ENCODE results near the gene UIMC1.
"Not testable (repeated sequence)": the region's sequence is repeated elsewhere in the genome, so short reads cannot be mapped to it uniquely, and the experiment has no call there.

The UIMC1 gene

DNA sequence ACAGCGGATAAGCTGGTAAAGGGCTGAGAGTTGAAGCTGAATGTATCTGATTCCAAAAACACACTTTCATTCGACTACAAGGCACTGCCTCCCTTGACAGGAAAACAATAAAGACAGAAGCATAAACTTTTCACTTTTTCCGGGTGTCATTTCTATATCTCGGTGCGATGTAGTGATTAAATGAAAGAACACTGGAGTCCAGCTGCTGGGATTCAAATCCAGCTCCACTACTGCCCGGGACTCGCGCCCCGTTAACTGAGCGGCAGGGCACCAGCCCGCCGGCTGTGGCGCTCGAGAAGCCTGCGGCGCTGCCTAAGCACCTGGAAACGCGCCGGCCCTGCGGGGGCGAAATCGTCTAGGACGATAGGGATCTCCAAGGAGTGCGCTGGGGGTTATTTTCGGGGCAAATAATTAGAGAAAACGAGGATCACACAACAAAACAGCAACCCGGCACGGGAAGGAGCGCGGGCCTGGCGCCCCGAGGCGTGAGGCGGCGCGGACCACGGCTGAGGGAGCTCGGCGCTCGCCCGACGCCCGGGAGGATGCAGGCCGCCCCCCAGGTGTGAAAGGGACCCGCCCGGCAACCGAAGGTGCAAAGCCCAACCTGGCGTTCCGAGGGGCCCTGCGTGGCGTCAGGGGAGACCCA lies 837 bp downstream of the UIMC1 start:
- peak; percentile 68 for DNase-seq

DNA sequence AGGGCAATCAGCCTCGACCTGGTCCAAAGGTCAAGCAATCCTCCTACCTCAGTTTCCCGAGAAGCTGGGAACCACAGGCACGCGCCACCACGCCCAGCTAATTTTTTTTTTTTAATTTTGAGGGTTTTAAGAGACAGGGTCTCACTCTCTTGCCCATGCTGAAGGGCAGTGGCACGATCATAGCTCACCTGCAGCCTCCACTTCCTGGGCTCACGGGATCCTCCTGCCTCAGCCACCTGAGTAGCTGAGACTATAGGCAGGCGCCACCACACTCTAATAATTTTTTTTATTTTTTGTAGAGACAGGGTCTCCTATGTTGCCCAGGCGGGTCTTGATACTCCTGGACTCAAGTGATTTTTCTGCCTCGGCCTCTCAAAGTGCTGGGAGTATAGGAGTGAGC lies 1.6 kb downstream of the UIMC1 start:
- DNase-seq = no peak

DNA sequence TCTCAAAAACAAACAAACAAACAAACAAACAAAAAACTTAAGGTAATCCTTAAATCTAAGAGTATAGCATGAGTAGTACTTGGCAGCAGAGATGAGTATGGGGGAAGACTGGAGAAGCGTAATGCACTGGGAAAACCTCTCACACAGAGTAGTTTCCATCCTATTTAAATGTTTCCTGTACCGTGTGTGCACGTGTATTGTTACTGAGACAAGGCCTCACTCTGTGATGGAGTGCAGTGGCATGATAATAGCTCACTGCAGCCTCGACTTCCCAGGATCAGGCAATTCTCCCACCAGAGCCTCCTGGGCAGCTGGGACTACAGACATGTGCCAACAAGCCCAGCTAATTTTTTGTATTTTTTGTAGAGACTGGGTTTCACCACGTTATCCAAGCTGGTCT lies 2.9 kb downstream of the UIMC1 start:
- DNase-seq = no peak

DNA sequence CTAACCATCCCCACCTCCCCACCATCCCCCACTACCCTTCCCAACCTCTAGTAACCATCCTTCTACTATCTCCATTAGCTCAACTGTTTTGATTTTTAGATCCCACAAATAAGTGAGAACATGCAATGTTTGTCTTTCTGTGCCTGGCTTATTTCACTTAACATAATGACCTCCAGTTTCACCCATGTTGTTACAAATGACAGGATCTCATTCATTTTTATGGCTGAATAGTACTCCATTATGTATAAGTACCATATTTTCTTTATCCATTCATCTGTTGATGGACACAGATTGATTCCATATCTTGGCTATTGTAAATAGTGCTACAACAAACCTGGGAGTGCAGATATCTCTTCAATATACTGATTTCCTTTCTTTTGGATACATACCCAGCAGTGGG lies 7.1 kb downstream of the UIMC1 start:
- DNase-seq = not testable (repeated sequence)

DNA sequence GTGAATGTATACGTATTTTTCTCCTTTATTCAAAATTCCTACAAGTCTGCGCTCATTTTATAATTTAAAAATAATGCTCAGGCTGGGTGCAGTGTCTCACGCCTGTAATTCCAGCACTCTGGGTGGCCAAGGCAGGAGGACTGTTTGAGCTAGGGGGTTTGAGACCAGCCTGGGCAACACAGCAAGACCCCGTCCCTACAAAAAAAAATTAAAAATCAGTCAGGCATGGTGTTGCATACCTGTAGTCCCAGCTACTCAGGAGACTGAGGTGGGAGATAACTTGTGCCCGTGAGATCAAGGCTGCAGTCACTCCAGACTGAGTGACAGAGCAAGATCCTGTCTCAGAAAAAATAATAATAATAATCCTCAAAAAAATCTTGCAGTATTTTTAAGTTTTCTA lies 7.8 kb downstream of the UIMC1 start:
- DNase-seq = no peak

DNA sequence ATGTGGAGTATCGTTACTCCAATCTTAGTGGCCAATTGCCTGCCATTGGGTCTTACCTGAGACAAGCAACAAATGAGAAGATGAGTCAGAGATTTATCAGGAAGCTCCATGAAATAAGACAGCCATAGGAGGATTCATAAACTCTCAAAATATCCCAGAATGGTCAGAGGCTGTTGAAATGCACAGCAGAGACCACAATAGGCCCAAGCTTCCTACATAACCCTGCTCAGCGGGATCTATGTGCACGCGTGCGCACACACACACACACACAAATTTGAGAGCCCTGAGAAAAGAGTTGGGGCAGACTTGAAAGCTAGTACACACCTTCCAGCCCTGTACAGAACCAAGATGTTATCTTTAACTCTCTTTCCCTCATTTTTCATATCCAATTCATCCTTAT lies 9.8 kb downstream of the UIMC1 start:
- no peak for DNase-seq

DNA sequence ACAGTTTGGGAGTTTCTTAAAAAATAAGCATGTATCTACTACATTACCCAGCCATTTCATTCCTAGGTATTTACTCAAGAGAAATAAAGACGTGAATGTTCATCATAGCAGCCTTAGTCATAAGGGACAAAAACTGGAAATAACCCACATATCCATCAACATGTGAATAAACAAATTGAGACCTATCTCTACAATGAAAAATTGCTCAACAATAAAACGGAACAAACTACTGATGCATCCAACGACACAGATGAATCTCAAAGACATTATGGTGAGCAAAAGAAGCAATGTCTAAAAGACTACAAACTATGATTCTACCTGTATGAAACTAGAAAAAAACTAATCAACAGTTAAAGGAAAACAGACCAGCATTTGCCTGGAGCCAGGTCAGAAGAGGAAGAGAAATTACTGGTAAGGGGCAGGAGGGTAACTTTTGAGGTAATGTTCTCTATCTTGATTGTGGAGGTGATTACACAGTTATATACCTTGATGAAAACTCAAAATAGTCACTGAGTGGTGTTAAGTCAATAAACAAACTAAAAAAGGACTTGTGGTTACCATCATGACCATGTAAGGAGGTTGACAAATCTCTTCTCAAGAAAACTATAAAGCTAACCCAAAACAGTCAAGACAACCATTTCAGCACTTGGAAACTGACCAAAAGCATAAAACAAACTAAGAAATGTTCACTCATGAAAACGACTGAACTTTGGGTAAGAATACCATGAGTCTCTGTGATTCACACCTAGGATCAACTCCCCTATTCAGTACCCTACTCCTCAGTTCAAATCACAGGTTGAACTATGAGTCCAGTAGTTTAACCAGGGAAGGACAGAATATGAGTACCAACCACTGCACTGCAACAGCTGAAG lies 10.4 kb downstream of the UIMC1 start:
- DNase-seq = peak; percentile 65

DNA sequence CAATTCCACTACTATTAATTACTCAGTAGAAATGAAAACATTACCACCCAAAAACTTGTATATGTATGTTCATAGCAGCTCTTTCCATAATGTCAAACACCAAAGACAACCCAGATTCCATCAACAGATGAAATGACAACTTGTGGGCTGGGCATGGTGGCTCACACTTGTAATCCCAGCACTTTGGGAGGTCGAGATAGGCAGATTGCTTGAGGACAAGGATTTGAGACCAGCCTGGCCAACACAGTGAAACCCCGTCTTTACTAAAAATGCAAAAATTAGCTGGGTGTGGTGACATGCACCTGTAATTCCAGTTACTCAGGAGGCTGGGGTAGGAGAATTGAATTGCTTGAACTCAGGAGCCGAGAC lies 11.5 kb downstream of the UIMC1 start:
- no peak for DNase-seq

DNA sequence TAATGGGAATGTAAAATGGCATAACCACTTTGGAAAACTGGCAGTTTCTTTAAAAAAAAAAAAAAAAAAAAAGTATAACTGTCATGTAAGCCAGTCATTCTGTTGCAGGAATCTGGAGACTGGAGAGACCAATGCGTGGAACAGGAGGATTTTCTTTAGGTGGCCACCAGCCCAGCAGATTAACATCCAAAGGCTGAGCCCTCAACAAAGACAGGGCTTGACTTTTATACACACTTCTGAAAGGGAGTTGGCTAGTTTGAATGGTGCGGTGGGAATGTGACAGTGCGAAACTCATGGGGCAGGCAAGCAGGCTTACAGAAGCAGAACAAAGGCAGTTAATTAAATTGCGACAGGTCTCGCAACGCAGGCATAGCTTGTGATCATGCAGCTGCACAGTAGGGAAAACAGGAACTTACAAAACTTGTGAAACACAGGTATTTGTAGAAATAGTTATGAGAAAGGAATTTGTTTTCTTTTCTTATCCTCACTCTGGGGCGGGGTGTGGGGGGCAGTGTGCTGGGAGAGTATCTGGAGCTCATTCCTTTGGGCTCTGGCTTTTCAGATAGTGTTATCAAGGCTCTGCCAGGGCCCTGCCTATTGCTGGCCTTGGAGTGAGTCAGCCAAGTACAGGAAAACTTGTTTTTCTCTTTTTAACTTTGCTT lies 12.0 kb downstream of the UIMC1 start:
- peak; percentile 26 for DNase-seq

DNA sequence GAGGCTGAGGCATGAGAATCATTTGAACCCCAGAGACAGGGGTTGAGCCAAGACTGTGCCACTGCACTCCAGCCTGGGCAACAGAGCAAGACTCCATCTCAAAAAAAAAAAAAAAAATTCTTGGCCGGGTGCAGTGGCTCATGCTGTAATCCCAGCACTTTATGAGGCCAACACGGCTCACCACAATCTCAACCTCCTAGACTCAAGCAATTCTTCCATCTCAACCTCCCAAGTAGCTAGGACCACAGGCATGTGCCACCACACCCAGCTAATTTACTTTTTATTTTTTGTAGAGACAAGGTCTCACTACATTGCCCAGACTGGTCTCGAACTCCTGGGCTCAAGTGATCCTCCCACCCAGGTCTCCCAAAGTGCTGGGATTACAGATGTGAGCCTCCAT lies 13.5 kb downstream of the UIMC1 start:
- DNase-seq = not testable (repeated sequence)

DNA sequence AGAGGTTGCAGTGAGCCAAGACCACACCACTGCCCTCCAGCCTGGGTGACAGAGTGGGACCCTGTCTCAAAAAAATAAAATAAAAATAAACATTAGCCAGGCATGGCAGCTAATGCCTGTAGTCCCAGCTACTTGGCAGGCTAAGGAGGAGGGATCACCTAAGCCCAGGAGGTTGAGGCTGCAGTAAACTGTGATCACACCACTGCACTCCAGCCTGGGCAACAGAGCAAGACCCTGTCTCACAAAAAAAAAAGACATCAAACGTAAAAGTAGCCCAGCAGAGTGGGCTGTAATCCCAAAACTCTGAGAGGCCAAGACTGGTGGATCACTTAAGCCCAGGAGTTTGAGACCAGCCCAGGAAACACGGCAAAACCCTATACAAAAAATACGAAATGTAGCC lies 19.0 kb downstream of the UIMC1 start:
- no peak for DNase-seq

DNA sequence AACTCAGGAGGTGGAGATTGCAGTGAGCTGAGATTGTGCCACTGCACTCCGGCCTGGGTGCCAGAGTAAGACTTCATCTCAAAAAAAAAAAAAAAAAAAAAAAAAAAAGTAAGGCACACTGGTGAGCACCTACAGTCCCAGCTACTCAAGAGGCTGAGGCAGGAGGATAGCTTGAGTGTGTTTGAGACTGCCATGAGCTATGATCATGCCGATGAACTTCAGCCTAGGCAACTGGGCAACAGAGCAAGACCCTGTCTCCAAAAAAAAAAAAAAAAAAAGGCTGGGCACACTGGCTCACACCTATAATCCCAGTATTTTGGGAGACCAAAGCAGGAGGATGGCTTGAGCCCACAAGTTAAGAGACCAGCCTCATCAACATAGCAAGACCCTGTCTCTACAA lies 20.3 kb downstream of the UIMC1 start:
- DNase-seq = no peak

DNA sequence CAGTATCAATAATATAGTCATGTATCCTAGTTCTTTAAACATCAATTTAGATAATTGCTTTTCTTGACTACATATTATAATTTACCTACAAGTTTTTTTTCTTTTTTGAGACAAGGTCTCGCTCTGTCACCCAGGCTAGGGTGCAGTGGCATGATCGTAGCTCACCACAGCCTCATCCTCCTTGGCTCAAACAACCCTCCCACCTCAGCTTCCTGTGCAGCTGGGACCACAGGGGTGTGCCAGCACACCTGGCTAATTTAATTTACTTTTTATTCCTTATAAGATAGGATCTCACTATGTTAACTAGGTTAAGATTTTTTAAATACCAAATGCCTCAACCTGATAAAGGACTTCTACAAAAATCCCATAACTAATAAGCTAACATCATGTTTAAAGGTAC lies 21.1 kb downstream of the UIMC1 start:
- DNase-seq = no peak

DNA sequence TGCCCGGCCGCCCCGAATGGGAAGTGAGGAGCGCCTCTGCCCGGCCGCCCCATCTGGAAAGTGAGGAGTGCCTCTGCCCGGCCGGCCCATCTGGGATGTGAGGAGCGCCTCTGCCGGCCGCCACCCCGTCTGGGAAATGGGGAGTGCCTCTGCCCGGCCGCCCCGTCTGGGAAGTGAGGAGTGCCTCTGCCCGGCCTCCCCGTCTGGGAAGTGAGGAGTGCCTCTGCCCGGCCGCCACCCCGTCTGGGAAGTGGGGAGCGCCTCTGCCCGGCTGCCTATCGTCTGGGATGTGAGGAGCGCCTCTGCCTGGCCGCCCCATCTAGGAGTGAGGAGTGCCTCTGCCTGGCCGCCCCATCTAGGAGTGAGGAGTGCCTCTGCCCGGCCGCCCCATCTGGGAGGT lies 22.4 kb downstream of the UIMC1 start:
- not testable (repeated sequence) for DNase-seq

DNA sequence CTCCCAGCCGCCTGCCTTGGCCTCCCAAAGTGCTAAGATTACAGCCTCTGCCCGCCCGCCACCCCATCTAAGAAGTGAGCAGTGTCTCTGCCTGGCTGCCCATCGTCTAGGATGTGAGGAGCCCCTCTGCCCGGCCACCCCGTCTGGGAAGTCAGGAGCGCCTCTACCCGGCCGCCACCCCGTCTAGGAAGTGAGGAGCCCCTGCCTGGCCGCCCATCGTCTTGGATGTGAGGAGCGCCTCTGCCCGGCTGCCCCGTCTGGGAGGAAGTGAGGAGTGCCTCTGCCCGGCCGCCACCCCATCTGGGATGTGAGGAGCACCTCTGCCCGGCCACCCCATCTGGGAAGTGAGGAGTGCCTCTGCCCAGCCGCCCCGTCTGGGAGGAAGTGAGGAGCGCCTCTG lies 23.0 kb downstream of the UIMC1 start:
- not testable (repeated sequence) for DNase-seq

DNA sequence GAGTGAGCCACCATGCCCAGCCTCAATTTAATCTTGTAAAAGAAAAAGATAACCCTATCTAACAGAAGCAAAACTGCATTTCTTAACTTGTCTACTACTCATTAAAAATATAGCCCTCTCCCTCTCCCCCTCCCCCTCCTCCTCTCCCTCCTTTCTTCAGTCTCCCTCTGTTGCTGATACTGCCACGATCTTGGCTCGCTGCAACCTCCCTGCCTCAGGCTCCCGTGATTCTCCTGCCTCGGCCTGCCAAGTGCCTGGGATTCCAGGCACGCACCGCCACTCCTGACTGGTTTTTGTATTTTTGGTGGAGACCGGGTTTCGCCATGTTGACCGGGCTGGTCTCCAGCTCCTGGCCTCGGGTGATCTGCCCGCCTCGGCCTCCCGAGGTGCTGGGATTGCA lies 23.5 kb downstream of the UIMC1 start:
- not testable (repeated sequence) for DNase-seq

DNA sequence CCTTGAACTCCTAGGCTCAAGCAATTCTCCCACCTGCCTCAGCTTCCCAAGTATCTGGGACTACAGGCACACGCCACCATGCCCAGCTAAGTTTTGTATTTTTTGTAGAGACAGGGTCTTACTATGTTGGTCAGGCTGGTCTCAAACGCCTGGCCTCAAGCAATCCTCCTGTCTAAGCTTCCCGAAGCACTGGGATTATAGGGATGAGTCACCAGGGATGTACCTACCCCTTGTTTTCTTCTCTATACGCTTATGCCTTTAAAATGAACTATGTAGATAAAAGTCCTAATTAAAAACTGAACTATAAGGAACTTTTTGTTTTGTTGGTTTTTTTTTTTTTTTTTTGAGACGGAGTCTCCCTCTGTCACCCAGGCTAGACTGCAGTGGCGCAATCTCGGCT lies 25.8 kb downstream of the UIMC1 start:
- no peak for DNase-seq

DNA sequence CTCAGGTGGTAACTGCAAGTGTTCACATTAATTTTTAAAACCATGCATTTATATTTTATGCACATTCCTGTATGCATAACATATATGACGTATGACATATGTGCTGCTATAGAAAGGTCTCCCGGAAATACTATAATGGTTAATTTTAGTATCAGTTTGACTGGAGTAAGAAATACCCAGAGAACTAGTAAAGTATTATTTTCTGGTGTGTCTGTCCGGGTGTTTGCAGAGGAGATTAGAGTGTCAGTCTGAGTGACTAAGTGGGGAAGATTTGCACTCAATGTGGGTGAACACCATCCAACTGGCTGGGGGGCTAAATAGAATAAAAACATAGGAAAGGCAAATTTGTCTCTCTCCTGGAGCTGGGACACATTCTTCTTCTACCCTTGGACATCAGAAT lies 26.9 kb downstream of the UIMC1 start:
- DNase-seq = no peak

DNA sequence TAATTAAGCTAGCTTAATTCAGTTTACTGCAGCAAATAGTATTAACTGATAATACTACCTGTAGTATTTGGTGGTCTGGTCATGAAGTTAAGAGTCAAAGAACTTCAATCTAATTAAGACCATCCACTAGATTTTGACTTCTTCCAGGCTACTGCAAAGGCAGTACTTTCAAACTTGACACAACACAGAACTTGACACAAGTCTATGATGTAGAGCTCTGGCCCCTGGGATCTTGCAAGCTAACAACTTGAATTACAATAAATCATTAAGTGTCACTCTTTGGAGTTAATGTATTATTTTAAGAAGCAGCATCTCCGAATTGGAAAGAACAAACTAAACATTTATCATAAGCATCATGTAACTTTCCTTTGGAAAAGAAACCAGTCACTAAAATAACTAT lies 40.9 kb downstream of the UIMC1 start:
- no peak for DNase-seq

DNA sequence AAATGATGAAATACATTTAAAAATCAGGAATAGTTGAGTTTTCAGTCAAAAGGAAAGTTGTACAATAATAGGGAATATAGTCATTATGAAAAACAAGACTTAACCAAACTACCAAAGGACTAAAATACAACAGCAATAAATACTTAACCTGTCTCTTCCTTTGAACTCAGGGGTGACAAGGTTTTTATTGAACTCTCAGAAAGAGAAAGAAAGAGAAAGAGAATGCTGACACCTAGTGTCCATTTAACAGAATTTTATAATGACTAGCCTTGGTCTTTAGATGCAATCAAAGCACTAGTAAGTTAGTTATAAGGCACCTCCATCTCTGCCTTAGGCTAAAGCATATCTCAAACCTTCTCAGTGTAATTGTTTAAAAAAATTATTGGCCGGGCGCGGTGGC lies 47.5 kb downstream of the UIMC1 start:
- peak; percentile 20 for DNase-seq

DNA sequence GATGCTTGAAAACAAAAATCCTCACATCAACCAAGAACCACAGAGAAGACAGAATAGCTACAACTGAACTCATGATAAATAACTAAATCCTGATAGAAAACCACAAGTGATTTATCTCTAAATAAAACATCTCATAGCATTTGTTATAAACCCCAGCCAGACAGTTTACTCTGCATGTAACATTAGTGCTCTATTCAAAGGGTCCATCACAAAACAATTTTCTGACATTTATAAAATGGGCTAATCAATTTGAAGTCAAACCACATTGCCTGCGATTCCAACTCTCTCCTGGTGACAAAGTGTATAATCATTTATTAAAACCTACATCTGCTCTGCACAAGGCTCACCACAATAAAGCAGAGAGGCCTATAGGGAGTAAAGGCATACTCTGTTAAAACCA lies 49.8 kb downstream of the UIMC1 start:
- no peak for DNase-seq

DNA sequence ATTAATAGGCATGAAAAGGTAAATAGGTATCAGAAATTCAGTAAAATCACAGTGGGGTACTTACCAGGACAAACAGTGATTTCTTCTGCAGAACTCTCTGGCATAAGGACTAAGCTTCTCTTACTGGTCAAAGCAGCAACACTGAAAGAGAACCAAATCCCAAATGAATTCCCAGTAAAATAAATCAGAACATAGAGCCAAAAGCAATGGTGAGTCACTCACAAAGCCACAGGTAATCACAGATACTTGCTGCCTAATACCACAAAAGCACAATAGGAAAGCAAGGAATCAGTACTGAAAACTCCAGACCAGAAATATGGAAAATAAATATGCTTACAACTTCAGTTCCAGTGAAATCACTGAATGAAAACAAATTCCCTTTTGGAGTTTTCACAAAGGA lies 50.7 kb downstream of the UIMC1 start:
- DNase-seq = peak; percentile 28

DNA sequence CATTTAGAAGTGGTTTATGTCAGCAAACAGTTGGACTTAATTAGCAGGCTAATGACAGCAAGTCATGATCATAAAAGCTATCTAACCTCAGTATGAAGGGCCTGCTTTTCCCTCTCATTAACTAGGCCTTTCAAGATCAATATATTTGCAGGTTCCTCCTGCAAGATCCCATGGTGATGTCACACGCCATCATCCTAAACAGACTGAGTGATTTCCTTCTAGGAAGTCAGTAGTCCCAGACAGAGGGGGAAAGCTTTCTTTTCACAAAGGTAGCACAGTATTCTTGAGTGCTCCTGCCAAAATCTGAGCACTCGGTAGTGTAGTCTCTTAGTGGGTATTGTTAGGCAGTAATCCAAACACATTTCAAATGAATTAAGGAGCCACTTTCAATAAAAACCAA lies 52.5 kb downstream of the UIMC1 start:
- no peak for DNase-seq

DNA sequence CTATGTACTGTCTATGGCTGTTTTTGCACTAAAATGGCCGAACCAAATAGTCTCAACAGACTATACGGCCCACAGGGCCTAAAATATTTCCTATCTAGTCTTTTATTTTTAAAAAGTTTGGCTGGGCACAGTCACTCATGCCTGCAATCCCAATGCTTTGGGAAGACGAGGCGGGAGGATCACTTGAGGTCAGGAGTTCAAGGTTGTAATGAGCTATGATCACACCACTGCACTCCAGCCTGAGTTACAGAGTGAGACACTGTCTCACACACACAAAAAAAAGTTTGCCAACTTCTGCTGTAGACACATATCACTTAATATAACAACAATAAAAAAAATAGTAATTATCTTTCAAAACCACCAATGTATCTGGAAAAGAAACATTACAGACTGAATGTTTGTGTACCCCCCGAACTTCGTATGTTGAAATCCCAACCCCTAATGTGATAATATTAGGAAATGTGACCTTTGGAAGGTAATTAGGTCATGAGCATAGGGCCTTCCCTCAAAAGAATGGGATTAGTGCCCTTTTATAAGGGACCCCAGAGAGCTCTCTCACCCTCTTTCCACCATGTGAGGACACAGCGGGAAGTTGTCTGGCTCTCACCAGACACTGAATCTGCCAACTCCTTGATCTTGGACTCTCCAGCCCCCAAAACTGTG lies 53.9 kb downstream of the UIMC1 start:
- DNase-seq = no peak

Data from fibroblast of skin of right quadriceps (primary cell).